Transverse colon (tissue), 4 donors: ENCODE data around the gene RBPJ.

Experiments
- EP300 ChIP-seq: sonication (generic); formaldehyde crosslinking; IDR thresholded peaks from one replicate; pipeline ENCODE4 v1.6.1; 2017; ENCODE audit warnings: antibody characterized with exemption, low read depth
- POLR2AphosphoS5 ChIP-seq, 3 donors: sonication (generic); formaldehyde crosslinking; IDR thresholded peaks; one replicate each; pipeline ENCODE4 v1.6.1; 2016; ENCODE audit warnings: antibody characterized with exemption in 3 of 3
- TF ChIP-seq, protein P1 (sequence below), 5 experiments: fragments of 200-600 bp in 3 of 5; fragments of 450-650 bp in 2 of 5; sonication (generic) in 3 of 5; IDR thresholded peaks; 1 replicate in 2 of 5; 2 replicates in 3 of 5; pipeline ENCODE4 v1.5.1; 2016 to 2017; ENCODE audit warnings: antibody characterized with exemption in 5 of 5, inconsistent platforms in 3 of 5, mild to moderate bottlenecking in 2 of 5, moderate library complexity in 1 of 5

GRCh38 chr4:26433556-26433955, 112.7 kb downstream of the RBPJ start:
- TF ChIP-seq, protein P1, sequence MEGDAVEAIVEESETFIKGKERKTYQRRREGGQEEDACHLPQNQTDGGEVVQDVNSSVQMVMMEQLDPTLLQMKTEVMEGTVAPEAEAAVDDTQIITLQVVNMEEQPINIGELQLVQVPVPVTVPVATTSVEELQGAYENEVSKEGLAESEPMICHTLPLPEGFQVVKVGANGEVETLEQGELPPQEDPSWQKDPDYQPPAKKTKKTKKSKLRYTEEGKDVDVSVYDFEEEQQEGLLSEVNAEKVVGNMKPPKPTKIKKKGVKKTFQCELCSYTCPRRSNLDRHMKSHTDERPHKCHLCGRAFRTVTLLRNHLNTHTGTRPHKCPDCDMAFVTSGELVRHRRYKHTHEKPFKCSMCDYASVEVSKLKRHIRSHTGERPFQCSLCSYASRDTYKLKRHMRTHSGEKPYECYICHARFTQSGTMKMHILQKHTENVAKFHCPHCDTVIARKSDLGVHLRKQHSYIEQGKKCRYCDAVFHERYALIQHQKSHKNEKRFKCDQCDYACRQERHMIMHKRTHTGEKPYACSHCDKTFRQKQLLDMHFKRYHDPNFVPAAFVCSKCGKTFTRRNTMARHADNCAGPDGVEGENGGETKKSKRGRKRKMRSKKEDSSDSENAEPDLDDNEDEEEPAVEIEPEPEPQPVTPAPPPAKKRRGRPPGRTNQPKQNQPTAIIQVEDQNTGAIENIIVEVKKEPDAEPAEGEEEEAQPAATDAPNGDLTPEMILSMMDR (IDR thresholded peaks at IDR 0.05), result no peak
- TF ChIP-seq POLR2AphosphoS5 (IDR thresholded peaks at IDR 0.05) (no peak), EP300 (no peak)
